Measurements from ENCODE around the gene SDC4.

- no peak for TF ChIP-seq JUND (IDR thresholded peaks at IDR 0.05)
- TF ChIP-seq EZH2 (IDR thresholded peaks at IDR 0.05): no peak
- peak; percentile 61 to 96 (median 84); a peak in 5 of 6 replicates for TF ChIP-seq CTCF (IDR thresholded peaks at IDR 0.05 in 2 of 3, conservative IDR thresholded peaks at IDR 0.05 in 1 of 3; ENCODE audit: borderline replicate concordance in 1 of 3, insufficient read depth in 1 of 3, low read depth in 2 of 3, low read length in 2 of 3)
- no peak for TF ChIP-seq ZFX (IDR thresholded peaks at IDR 0.05)
- TF ChIP-seq SIN3A (IDR thresholded peaks at IDR 0.05; ENCODE audit: low read depth): no peak
- TF ChIP-seq RAD21 (IDR thresholded peaks at IDR 0.05; ENCODE audit: low read depth): peak; percentile 75
- no peak for TF ChIP-seq POLR2A (IDR thresholded peaks at IDR 0.05; ENCODE audit: borderline replicate concordance, extremely low read depth, insufficient read depth, insufficient read length)
- no peak for TF ChIP-seq SP1 (IDR thresholded peaks at IDR 0.05; ENCODE audit: low read depth)
- no peak for TF ChIP-seq EGR1 (IDR thresholded peaks at IDR 0.05; ENCODE audit: low read depth)
- TF ChIP-seq POLR2AphosphoS5 (IDR thresholded peaks at IDR 0.05; ENCODE audit: low read depth, low read length): no peak
- no peak for TF ChIP-seq REST (IDR thresholded peaks at IDR 0.05; ENCODE audit: low read depth)
These were observed 36.5 kb downstream of the SDC4 start for GRCh38 chr20:45311589-45312211.

All from HCT116 (cell line).